HFFc6 (cell line): ENCODE results near the gene MAGI1. TPM values are rescaled to one million over a fixed set of nuclear protein-coding genes. Genes with fewer than 3 reads are reported as not detected.

ENCODE experiments used
- DNase-seq: peaks from one replicate; pipeline ENCODE4 v3.0.0-alpha.2; 2018
- H3K27ac Mint-ChIP-seq: 2 replicates; pipeline ENCODE4 v1.8.0; 2020; ENCODE audit warnings: mild to moderate bottlenecking, mixed read lengths
- H3K27me3 Mint-ChIP-seq: 2 replicates; pipeline ENCODE4 v1.8.0; 2021; ENCODE audit warnings: mild to moderate bottlenecking, moderate library complexity, mixed read lengths; ENCODE audit not compliant: insufficient read depth
- H3K36me3 Mint-ChIP-seq: 2 replicates; pipeline ENCODE4 v1.8.0; 2021; ENCODE audit warnings: low read depth, mixed read lengths
- H3K4me1 Mint-ChIP-seq: 2 replicates; pipeline ENCODE4 v1.8.0; 2020; ENCODE audit warnings: low read depth, mixed read lengths
- H3K4me3 Mint-ChIP-seq: 2 replicates; pipeline ENCODE4 v1.8.0; 2020; ENCODE audit warnings: mild to moderate bottlenecking, moderate library complexity, mixed read lengths
- H3K9me3 Mint-ChIP-seq: 2 replicates; pipeline ENCODE4 v1.8.0; 2020; ENCODE audit warnings: mild to moderate bottlenecking, mixed read lengths
- total RNA-seq, 6 experiments: library from RNA; stranded (reverse); fragmentation: NEBNext Ultra II Directional; extraction: Animal tissue kit (Norgen Biotek cat#: 25700); gene quantifications; 2 replicates in 1 of 6; 3 replicates in 5 of 6; pipeline ENCODE4 v1.2.3, GENCODE V29; 2021
- TF ChIP-seq, protein P1 (sequence below): fragments of 200-600 bp; sonication (generic); IDR thresholded peaks from 2 replicates; pipeline ENCODE4 v1.5.0; 2021; ENCODE audit warnings: antibody characterized with exemption, mild to moderate bottlenecking

Gene MAGI1
- total RNA-seq, 6 experiments from 2014 or later = 21.1 to 30.5 (median 22.4) TPM

DNA sequence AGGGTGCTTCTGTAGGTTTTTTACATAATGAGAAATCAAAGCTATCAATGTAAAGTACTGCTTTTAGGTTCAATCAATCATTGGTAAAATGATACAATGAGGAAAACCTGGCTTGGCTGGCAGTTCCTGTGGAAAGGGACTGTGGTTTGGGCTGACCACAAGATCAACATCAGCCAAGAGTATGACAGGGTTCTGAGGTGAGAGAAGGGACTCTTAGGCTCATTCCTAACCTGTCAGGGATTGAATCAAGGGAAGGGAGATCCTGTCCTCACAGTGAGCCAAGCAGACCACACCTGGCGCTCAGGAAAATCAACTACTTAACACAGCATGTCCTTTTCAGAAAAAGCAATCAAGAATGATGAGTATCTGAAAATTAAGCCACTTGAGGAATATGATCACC is 111.1 kb downstream of the MAGI1 start:
- H3K27me3 Mint-ChIP-seq = no peaks in the 10 kb centered on the region
- H3K4me1 Mint-ChIP-seq = peaks cover 22% of the 10 kb centered on the region
- no peak for DNase-seq
- H3K4me3 Mint-ChIP-seq = no peak overlapping the region
- H3K9me3 Mint-ChIP-seq = no peaks in the 10 kb centered on the region
- no peaks in the 10 kb centered on the region for H3K36me3 Mint-ChIP-seq
- no peak overlapping the region for H3K27ac Mint-ChIP-seq
- TF ChIP-seq, protein P1, sequence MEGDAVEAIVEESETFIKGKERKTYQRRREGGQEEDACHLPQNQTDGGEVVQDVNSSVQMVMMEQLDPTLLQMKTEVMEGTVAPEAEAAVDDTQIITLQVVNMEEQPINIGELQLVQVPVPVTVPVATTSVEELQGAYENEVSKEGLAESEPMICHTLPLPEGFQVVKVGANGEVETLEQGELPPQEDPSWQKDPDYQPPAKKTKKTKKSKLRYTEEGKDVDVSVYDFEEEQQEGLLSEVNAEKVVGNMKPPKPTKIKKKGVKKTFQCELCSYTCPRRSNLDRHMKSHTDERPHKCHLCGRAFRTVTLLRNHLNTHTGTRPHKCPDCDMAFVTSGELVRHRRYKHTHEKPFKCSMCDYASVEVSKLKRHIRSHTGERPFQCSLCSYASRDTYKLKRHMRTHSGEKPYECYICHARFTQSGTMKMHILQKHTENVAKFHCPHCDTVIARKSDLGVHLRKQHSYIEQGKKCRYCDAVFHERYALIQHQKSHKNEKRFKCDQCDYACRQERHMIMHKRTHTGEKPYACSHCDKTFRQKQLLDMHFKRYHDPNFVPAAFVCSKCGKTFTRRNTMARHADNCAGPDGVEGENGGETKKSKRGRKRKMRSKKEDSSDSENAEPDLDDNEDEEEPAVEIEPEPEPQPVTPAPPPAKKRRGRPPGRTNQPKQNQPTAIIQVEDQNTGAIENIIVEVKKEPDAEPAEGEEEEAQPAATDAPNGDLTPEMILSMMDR = no peak

DNA sequence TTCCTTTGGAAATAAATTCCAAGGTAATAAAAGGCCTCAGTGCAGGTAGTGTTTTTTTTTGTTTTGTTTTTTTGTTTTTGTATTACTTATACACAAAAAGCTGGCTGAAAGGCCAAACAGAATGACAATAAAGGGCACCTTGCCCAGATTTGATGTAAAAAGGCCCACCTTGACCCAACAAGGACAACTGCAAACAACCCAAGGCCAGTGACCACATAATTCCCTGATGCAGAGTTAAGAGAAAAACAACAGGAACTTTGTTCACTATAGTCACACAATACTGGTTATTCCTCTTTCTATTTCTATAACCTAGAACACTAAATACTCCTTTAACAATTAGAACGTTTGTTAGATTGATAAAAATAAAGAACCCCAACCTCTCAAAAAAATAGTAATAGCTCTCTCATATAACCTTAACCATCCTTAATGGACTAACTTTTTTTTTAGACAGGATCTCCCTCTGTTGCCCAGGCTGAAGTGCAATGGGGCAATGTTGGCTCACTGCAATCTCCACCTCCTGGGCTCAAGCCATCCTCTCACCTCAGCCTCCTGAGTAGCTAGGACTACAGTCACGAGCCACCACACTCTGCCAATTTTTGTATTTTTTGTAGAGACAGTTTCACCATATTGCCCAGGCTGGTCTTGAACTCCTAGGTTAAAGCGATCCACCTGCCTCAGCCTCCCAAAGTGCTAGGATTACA is 113.3 kb downstream of the MAGI1 start:
- Mint-ChIP-seq H3K27ac (no peak overlapping the region), H3K4me1 (peaks cover 35% of the 10 kb centered on the region), H3K9me3 (no peaks in the 10 kb centered on the region), H3K36me3 (no peaks in the 10 kb centered on the region), H3K27me3 (no peaks in the 10 kb centered on the region), H3K4me3 (no peak overlapping the region)
- DNase-seq = no peak
- TF ChIP-seq, protein P1 = no peak

DNA sequence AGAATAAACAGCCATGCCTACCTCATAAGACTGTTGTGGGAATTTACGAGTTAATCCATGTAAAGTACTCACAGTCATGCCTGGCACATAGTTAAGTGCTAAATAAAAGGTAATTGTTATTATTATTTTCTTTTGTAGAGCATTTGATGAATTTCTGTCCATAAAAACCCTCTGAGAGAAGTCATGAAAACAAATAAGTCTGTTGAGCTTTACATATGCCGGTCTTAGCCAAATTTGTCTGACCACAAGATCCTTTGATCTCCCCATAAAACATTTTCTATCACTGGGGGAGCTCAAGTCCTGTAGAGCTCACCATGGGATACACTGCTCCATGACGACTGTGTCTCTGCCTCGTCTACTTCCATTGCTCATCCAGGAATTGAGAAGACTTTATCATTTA is 114.0 kb downstream of the MAGI1 start:
- Mint-ChIP-seq H3K9me3 (no peaks in the 10 kb centered on the region), H3K36me3 (no peaks in the 10 kb centered on the region), H3K4me1 (peaks cover 42% of the 10 kb centered on the region), H3K27ac (no peak overlapping the region), H3K27me3 (no peaks in the 10 kb centered on the region), H3K4me3 (no peak overlapping the region)
- no peak for DNase-seq
- TF ChIP-seq, protein P1 = no peak

DNA sequence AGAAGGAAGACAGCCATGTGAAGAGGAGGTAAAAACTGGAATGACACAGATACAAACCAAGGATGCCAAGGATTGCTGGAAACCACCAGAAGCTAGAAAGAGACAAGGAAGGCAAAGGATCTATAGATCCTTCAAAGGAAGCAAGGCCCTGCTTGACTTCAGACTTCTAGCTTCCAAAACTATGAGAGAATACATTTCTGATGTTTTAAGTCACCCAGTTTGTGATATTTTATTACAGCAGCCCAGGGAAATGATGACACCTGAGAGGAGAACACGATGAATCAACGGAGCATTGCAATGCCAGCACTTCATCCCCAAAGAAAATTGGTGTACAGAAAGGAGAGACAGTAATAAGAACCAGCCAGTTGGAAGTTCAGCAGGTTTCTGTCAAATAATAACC is 116.3 kb downstream of the MAGI1 start:
- H3K4me1 Mint-ChIP-seq = peaks cover 40% of the 10 kb centered on the region
- no peak overlapping the region for H3K4me3 Mint-ChIP-seq
- peaks cover 4% of the 10 kb centered on the region for H3K36me3 Mint-ChIP-seq
- H3K27ac Mint-ChIP-seq = peak overlapping the region; percentile 0; the same call in 1 of the 2 replicates
- H3K9me3 Mint-ChIP-seq = no peaks in the 10 kb centered on the region
- TF ChIP-seq, protein P1 = no peak
- peak; percentile 20 for DNase-seq
- H3K27me3 Mint-ChIP-seq = no peaks in the 10 kb centered on the region

DNA sequence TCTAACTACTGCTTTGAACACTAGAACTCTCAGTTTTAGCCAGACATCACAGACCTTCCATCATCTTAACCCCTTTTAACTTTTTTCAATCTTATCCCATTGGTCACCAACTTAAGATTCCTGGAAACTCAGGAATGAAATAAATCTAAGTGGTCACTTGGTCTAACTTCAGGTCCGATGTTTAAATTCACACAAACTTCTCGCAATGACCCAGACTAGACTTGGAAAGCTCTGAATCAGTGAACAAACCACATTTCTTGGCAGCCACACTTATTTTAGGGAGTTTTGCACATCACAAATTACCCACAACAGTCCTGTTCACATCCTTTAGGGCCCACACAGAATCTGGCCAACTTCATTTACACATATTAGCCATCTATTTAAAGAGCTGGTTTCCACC is 118.9 kb downstream of the MAGI1 start:
- H3K9me3 Mint-ChIP-seq = no peaks in the 10 kb centered on the region

More for the DNA sequence above, 118.9 kb downstream of the MAGI1 start:
- DNase-seq = no peak
- no peaks in the 10 kb centered on the region for H3K27me3 Mint-ChIP-seq
- TF ChIP-seq, protein P1 = no peak
- H3K4me3 Mint-ChIP-seq = no peak overlapping the region; the same call in 1 of the 2 replicates
- peaks cover 6% of the 10 kb centered on the region for H3K36me3 Mint-ChIP-seq
- H3K4me1 Mint-ChIP-seq = peaks cover 52% of the 10 kb centered on the region
- H3K27ac Mint-ChIP-seq = no peak overlapping the region; the same call in 1 of the 2 replicates
